ENCODE results near the gene SLC25A24.

GRCh38 chr1:108109295-108109973 lies 90.7 kb downstream of the SLC25A24 start:
- no peak for TF ChIP-seq CTCF (IDR thresholded peaks at IDR 0.05)
- TF ChIP-seq POLR2A (IDR thresholded peaks at IDR 0.05), result no peak
